GM15510 (cell line): ENCODE results near the gene SPSB1.

Experiments used
- POLR2A ChIP-seq: IDR thresholded peaks from 3 replicates; pipeline ENCODE4 v1.6.1; 2011; ENCODE audit warnings: borderline replicate concordance; ENCODE audit not compliant: insufficient read length; ENCODE audit errors: extremely low read depth

Gene SPSB1

DNA sequence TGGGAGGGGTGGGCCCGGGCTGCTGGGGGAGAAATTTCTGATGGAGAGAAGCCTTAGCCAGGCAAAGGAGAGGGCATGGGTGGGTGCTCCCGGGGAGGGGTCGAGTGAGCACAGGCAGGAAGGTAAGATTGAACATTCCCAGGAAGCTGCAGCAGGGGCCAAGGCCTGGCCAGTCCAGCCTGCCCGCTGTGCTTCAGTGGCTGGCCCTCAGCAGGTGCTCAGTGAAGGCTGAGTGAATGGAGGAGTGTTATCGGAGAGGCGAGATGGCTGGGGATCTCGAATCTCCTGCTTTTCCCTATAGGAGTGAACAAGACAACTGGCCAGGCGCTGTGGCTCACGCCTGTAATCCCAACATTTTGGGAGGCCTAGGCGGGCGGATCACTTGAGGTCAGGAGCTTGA is 20.9 kb downstream of the SPSB1 start:
- TF ChIP-seq POLR2A: no peak

- TF ChIP-seq POLR2A: no peak
Observed at GRCh38 chr1:9314111-9314510, 21.4 kb downstream of the SPSB1 start.

DNA sequence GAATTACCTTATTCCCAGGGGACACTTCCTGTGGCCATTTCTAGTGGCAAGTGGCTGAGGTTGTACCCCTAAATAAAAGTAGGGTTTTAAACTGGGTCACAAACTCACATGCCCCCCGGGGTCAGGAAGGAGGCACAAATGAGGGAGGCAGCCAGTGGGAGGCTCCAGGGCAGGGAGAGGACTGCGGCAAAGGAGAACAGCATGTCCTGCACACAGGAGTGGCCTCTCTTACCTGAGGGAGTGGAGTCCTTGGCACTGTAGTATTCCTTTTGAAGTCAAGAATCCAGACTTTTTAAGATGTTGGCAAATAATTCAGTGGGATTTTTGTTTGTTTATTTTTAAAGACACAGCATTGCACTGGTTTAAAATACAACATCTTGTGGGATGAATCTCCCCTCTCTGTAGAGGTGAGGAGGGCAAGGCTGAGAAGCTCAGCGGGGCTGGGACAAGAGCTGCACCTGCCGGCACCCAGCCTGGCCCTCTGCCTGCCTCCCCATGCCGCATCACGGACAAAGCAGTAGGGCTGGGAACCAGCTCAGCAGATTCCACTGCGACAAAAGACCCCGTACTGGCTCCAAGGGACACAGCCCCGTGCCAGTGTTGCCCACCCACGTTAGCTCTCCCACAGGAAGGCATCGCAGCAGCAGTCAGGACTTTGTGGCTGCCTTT is 22.2 kb downstream of the SPSB1 start:
- no peak for TF ChIP-seq POLR2A

DNA sequence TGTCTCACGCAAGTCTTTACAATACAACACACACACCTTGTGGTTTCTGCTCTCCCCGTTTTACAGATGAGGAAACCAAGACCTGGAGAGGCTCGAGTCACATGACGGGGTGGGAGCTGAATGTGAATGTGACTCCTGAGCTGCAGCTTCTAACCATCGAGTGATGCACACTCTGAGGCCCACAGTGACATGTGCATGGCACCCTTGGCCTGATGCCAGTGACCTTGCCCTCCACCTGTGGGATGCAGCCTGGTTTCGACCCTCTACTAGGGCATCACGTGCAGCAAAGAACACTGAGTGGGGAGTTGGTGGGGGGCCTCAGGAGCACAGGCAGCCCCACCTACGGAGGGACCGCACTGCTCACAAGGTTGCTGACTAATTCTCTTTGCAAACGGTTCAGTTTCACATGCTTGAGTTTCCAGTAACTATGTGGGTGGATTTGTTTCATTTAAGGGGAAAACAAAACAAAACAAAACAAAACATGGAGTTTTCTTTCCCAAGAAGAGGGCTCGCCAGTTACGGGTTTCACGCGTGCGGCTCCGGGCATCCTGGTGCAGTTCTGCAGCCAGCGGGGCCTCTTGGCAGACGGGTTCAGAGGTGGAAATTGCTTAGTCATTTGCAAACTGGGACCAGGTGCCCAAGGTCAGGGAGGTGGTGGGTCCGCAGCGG is 22.9 kb downstream of the SPSB1 start:
- TF ChIP-seq POLR2A: no peak

- no peak for TF ChIP-seq POLR2A
Observed at GRCh38 chr1:9316080-9316444, 23.4 kb downstream of the SPSB1 start.

- no peak for TF ChIP-seq POLR2A
Observed at GRCh38 chr1:9316512-9316911, 23.8 kb downstream of the SPSB1 start.

- TF ChIP-seq POLR2A: no peak
Observed at GRCh38 chr1:9317072-9317471, 24.4 kb downstream of the SPSB1 start.

DNA sequence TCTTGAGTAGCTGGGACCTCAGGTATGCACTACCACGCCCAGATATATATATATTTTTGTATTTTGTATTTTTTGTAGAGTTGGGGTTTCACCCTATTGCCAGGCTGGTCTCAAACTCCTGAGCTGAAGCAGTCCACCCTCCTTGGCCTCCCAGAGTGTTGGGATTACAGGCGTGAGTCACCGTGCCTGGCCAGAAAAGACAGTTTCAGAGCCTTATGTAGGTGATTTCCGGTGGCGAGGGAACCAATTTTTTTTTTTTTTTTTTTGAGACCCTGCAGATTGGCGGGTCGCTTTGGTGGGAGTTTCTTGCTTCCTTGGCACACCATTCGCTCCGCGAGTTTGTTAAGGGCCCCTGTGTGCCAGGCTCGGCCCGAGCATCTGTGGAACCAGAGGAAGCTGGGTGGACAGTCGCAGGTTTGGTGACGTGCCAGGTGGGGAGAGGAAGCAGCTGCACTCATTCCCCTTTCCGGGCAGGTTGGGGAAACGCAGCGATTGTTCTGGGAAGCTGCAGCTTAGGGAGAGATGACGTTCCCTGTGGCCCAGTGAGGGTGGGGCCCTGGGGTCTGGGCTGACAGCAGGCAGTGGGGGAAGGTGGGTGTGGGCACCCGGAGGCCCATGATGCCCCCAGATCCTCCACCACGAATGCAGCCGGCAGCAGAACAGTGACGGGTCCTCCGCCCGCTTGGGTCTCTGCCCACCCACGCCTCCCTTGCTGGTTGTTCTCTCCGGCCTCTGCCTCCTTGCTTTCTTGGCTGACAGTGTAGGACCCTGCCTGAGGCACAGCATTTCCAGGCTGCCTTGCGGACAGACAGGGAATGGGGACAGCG is 25.1 kb downstream of the SPSB1 start:
- no peak for TF ChIP-seq POLR2A

DNA sequence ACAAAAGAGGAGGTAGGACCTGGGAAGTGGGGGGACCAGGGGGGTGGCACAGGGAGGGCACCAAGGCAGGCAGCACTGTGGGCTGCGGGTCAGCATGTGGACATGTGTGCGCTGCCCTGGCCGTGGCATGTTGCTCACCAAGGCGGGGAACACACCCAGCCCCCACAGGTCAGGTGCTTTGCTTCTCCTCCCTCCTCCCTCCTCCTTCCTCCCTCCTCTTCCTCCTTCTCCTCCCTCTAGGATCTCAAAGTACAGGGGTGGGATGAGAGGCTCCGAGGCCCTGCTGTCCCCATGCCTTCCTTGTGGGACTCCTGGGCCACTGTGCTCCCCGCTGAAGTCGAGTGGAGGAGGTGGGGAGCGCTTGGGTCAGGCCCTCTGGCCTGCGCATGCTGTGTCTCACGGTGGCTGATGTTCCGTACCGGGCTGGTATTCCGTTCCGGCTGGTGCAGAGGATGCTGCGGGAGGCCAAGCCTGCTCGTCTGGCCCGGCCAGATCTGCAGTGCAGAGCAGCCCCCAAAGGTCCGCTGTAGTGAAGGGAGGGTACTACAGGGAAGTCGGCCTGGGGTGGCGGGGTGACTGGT is 26.6 kb downstream of the SPSB1 start:
- TF ChIP-seq POLR2A: no peak

- no peak for TF ChIP-seq POLR2A
Observed at GRCh38 chr1:9319789-9320519, 27.3 kb downstream of the SPSB1 start.

DNA sequence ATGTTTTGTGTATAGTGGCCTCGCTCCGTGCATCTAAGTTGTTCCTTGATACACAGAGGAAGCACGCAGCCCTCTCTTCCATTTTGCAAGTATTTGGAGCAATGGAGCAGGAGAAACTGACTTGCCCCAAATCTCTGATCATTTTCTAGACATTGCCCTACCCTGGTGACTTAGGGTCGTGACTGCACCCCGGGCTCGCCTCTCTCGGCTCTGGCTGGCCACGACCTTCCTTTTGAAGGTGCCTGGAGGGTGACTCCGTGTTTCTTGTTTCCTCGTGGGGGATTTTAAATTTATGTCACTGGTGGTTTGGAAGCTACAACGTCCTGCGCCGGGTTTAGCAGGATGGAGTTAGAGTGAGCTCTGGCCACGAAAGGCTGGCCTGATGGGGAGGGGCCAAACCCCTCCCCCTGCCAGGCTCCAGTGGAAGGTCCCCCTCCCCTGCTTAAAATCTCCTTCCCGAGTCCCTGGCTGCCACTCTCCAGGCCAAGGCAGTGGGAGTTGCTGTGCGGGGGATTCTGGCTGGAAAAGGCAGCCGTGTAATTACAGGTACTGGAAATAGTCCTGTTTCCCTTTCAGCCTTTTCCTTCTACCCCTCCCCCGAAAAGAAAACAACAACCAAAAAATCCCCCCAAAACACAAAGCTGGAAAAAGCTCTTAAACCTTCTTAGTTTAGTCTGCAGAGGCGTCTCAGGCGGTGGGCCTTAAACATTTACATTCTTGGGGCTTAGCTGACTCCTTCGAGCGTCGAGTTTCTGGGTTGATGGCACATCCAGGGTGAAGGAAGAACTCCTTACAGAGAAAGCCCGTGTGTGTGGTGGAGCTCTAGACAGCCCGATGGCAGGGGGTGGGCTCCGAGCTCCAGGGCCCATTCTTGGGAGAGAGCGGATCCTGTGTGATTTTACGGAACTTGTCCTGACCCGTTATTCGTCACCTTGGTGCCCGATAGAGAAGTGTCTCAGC is 28.1 kb downstream of the SPSB1 start:
- TF ChIP-seq POLR2A: no peak

DNA sequence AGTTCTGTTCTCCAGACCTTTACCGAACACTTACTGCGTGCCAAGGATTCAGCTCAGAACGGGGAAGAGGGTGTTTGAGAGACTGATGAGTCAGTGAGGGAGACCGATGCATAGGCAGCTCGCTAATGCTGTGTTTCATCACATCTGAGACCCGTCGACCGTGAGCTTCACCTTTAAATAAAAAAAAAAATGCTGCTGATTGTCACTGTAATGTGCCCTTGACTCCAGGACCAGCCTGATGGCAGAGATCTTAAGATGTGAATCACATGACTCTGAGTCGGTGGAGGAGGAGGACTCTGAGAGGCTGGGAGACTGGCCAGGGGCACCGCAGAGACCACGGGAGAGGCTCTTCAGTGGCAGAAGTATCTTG is 28.8 kb downstream of the SPSB1 start:
- no peak for TF ChIP-seq POLR2A

GRCh38 chr1:9321986-9322660 is 29.4 kb downstream of the SPSB1 start:
- no peak for TF ChIP-seq POLR2A
